GM12878 (cell line): ENCODE data around the gene PFKFB3. TPM values are rescaled to one million over a fixed set of nuclear protein-coding genes. Genes with fewer than 3 reads are reported as not detected.

Experiments
- ATAC-seq: fragments of 200-7000 bp; cut with Tn5 transposase; 3 replicates; pipeline ENCODE4 v1.9.1; 2020; ENCODE audit warnings: mild to moderate bottlenecking, moderate library complexity
- BruUV-seq: library from RNA; stranded (reverse); fragments of 400-500 nt; replicated peaks from 2 replicates; lab custom pipeline; 2021; lab: Mats Ljungman, UMichigan
- CTCF ChIA-PET: fragments of 300-600 bp; sonication (Branson Sonifier 250); formaldehyde crosslinking; extraction: SDS; loops from one replicate; lab custom pipeline; 2021; ENCODE audit warnings: inconsistent platforms; lab: Yijun Ruan, JAX
- POLR2A ChIA-PET: fragments of 350-600 bp; formaldehyde crosslinking; extraction: SDS; loops from one replicate; lab custom pipeline; 2021; ENCODE audit warnings: inconsistent platforms; lab: Charles Lee
- RAD21 ChIA-PET: fragments of 300-600 bp; sonication (Branson Sonifier 250); formaldehyde crosslinking; loops from one replicate; lab custom pipeline; 2023; ENCODE audit warnings: antibody characterized with exemption; ENCODE audit not compliant: unreplicated experiment; lab: Charles Lee
- SMC1A ChIA-PET: fragments of 300-600 bp; sonication (Branson Sonifier 250); formaldehyde crosslinking; loops from one replicate; lab custom pipeline; 2023; ENCODE audit not compliant: unreplicated experiment, uncharacterized antibody; lab: Charles Lee
- DNase-seq: peaks from one replicate; pipeline ENCODE4 v3.0.0-alpha.2; 2011; ENCODE audit warnings: low read depth, low spot score
- FAIRE-seq: peaks from 3 replicates; lab custom pipeline; 2011; peaks lifted over from hg19 to GRCh38; lab: Jason Lieb, UNC
- H2AFZ ChIP-seq: 2 replicates; pipeline ENCODE4 v1.6.0; 2011; ENCODE audit warnings: low read depth, low read length, control low read depth; ENCODE audit not compliant: control insufficient read depth
- H3K27ac ChIP-seq: 2 replicates; pipeline ENCODE4 v1.5.1; 2011; ENCODE audit warnings: control low read depth; ENCODE audit not compliant: control insufficient read depth, insufficient read depth
- H3K27me3 ChIP-seq, 2 experiments: replicated peaks in 1 of 2; 2 replicates each; pipeline versions ENCODE4 v1.6.0 to v1.6.1; 2011; ENCODE audit warnings: low read length in 1 of 2; ENCODE audit not compliant: control insufficient read depth in 2 of 2, insufficient read depth in 2 of 2
- H3K36me3 ChIP-seq, 2 experiments: 2 replicates each; pipeline ENCODE4 v1.5.1; 2011; ENCODE audit warnings: low read length in 1 of 2; ENCODE audit not compliant: control insufficient read depth in 2 of 2, insufficient read depth in 2 of 2
- H3K4me1 ChIP-seq: 2 replicates; pipeline ENCODE4 v1.6.1; 2011; ENCODE audit warnings: mild to moderate bottlenecking, low read length, moderate library complexity, mixed read lengths; ENCODE audit not compliant: control insufficient read depth, insufficient read depth
- H3K4me2 ChIP-seq: 2 replicates; pipeline ENCODE4 v1.6.0; 2011; ENCODE audit warnings: control low read depth; ENCODE audit not compliant: control insufficient read depth, insufficient read depth
- H3K4me3 ChIP-seq: fragments of 200-600 bp; sonication (generic); 2 replicates; pipeline ENCODE4 v1.5.1; 2016
- H3K79me2 ChIP-seq: 2 replicates; pipeline ENCODE4 v1.6.0; 2011; ENCODE audit warnings: low read length; ENCODE audit not compliant: control insufficient read depth, insufficient read depth
- H3K9ac ChIP-seq: 2 replicates; pipeline ENCODE4 v1.8.0; 2011; ENCODE audit warnings: low read length, control low read depth, mixed read lengths; ENCODE audit not compliant: control insufficient read depth, insufficient read depth
- H3K9me3 ChIP-seq: replicated peaks from 3 replicates; pipeline ENCODE4 v1.5.1; 2011; ENCODE audit warnings: mild to moderate bottlenecking, low read length; ENCODE audit not compliant: control insufficient read depth, insufficient read depth
- H4K20me1 ChIP-seq: 2 replicates; pipeline ENCODE4 v1.6.0; 2011; ENCODE audit not compliant: control insufficient read depth, insufficient read depth
- CHD1 ChIP-seq: IDR thresholded peaks from 2 replicates; pipeline ENCODE4 v1.6.1; 2012; ENCODE audit warnings: low read depth, low read length, improper control_type of control experiment
- CHD2 ChIP-seq: IDR thresholded peaks from 2 replicates; pipeline ENCODE4 v1.6.1; 2011; ENCODE audit warnings: low read depth, low read length, improper control_type of control experiment, borderline replicate concordance
- EED ChIP-seq: sonication (generic); IDR thresholded peaks from 2 replicates; pipeline ENCODE4 v1.6.1; 2016; ENCODE audit warnings: antibody characterized with exemption, low read depth
- HCFC1 ChIP-seq: fragments of 150-350 bp; IDR thresholded peaks from 2 replicates; pipeline ENCODE4 v1.6.1; 2014; ENCODE audit warnings: low read length
- LARP7 ChIP-seq: fragments of 450-650 bp; IDR thresholded peaks from 2 replicates; pipeline ENCODE4 v1.6.1; 2017; ENCODE audit warnings: mild to moderate bottlenecking
- NFXL1 ChIP-seq: fragments of 450-650 bp; IDR thresholded peaks from 2 replicates; pipeline ENCODE4 v1.6.1; 2017; ENCODE audit warnings: antibody characterized with exemption, mild to moderate bottlenecking, borderline replicate concordance
- NR2C1 ChIP-seq: fragments of 450-650 bp; IDR thresholded peaks from 2 replicates; pipeline ENCODE4 v1.6.1; 2017; ENCODE audit warnings: antibody characterized with exemption, mild to moderate bottlenecking, moderate library complexity
- RELB ChIP-seq: fragments of 450-650 bp; IDR thresholded peaks from 2 replicates; pipeline ENCODE4 v1.6.1; 2017; ENCODE audit warnings: low read depth, mild to moderate bottlenecking, moderate library complexity
- USF2 ChIP-seq: IDR thresholded peaks from 2 replicates; pipeline ENCODE4 v1.6.1; 2011; ENCODE audit warnings: low read depth, low read length, improper control_type of control experiment, borderline replicate concordance
- ZNF274 ChIP-seq: IDR thresholded peaks from one replicate; pipeline ENCODE4 v1.8.0; 2011; ENCODE audit not compliant: insufficient read length, insufficient read depth
- WGBS: methylation state at CpG from one replicate; pipeline ENCODE4 v1.1.6; 2016; ENCODE audit warnings: low lambda C conversion rate; ENCODE audit not compliant: insufficient replicate concordance, insufficient coverage; ENCODE audit errors: missing lambda C conversion rate; 5-methylcytosine and 5-hydroxymethylcytosine counted together
- in situ Hi-C: fragments of 300-500 bp; cut with MboI; formaldehyde crosslinking; loops from 9 replicates; pipeline ENCODE4 v1.14.3; 2018; ENCODE audit warnings: mixed read lengths
- intact Hi-C: fragments of 100-400 bp; cut with micrococcal nuclease; formaldehyde crosslinking; loops from one replicate; pipeline ENCODE4 v1.14.2; 2022; ENCODE audit not compliant: unreplicated experiment
- polyA plus RNA-seq, 11 experiments: library from polyadenylated mRNA; depleted of rRNA in 4 of 11; unstranded in 6 of 11; stranded (reverse) in 5 of 11; fragments of >200 nt; fragmentation: Nextera tagmentation in 4 of 11; fragmentation: Illumina TruSeq in 1 of 11; extraction: Ambion mirVana in 4 of 11; extraction: Trizol in 1 of 11; gene quantifications; 1 replicate in 1 of 11; 2 replicates in 10 of 11; pipeline versions ENCODE4 v1.2.1 to v1.2.3, GENCODE V29; 2011 to 2016; ENCODE audit warnings: inconsistent platforms in 2 of 11, missing spikeins in 2 of 11, low read depth in 1 of 11
- total RNA-seq, 4 experiments: library from RNA; depleted of rRNA in 3 of 4; stranded (reverse); fragments of >200 nt in 3 of 4; fragmentation: Illumina TruSeq in 1 of 4; extraction: Trizol in 1 of 4; gene quantifications; 2 replicates each; pipeline versions ENCODE4 v1.2.1 to v1.2.3, GENCODE V29; 2013 to 2021

Gene PFKFB3
- total and polyA plus RNA-seq, 10 of the 15 experiments (the other 5 are each of a cell fraction or from before 2014, with no cell fraction given) = 1.6 to 46.7 (median 13.7) TPM

- WGBS = 45% methylated on average over 3 of the region's 3 CpGs
- Histone ChIP-seq H4K20me1 (no peaks in the 10 kb centered on the region; the same call in 1 of the 2 replicates), H2AFZ (no peak overlapping the region), H3K36me3 (peaks cover 23 to 46% of the 10 kb centered on the region in 2 experiments; a peak in 3 of 4 replicates), H3K9me3 (no peaks in the 10 kb centered on the region), H3K27me3 (no peaks in the 10 kb centered on the region)
- POLR2A ChIA-PET = no interaction called here
- DNase-seq = no peak
- SMC1A ChIA-PET = interaction anchor here (1.2 to 2.0 kb wide), 2 partner anchors 78 to 181 kb away, joined by 3 to 6 read pairs; no protein-coding TSS in a partner anchor
- no peak for FAIRE-seq
- TF ChIP-seq HCFC1 (no peak), LARP7 (no peak), ZNF274 (no peak), EED (no peak), NFXL1 (no peak), NR2C1 (no peak), RELB (no peak), CHD1 (no peak), USF2 (no peak), CHD2 (no peak)
- TF ChIP-seq, all 136 proteins: peak for 0
- Histone ChIP-seq H3K4me1 (no peaks in the 10 kb centered on the region), H3K79me2 (no peaks in the 10 kb centered on the region), H3K27ac (no peak overlapping the region), H3K9ac (no peak overlapping the region), H3K4me3 (no peak overlapping the region), H3K4me2 (no peak overlapping the region)
- no TSS peak for BruUV-seq
- RAD21 ChIA-PET = interaction anchor here (1.0 kb wide), 2 partner anchors 185 to 189 kb away, joined by 3 to 4 read pairs; no protein-coding TSS in a partner anchor
- CTCF ChIA-PET = no interaction called here
- ATAC-seq = no peak
- intact Hi-C loops (no loop called here), in situ Hi-C loops (no loop called here)
These were observed 14.9 kb downstream of the PFKFB3 start for GRCh38 chr10:6217611-6218010.
